Measurements from ENCODE around the gene RAB11FIP3.

Gene RAB11FIP3

DNA sequence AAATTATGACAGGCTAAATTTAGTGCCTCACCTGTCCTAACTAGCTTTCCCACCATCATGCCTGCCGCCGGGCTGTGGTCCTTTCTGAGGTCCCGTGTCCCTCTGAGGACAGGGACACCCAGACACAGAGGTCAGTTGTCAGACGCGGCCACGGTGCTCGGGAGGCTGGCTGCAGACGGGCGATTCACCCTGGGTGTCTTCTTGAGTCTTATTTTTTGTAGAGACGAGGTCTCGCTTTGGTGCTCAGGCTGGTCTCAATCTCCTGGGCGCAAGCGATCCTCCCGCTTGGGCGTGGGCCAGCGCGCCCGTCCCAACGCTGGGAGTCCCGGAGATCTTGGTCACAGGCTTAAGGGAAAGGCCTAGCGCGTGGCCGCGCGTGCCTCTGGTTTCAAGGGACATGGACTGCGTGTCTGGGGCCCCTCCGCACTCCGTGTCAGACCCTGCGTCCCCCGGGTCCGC, 797 bp upstream of the RAB11FIP3 start:
- Histone ChIP-seq H3K36me3 (ENCODE audit: control insufficient read depth in 1 of 2, insufficient read depth in 2 of 2, low read length in 2 of 2) (no peaks in the 10 kb centered on the region), H3K9ac (ENCODE audit: low read depth in 1 of 2, low read length in 2 of 2) (peak overlapping the region; percentile 51 to 72), H3K4me1 (ENCODE audit: control insufficient read depth in 1 of 2, insufficient read depth in 2 of 2, low read length in 2 of 2) (peaks cover 28 to 29% of the 10 kb centered on the region in 2 donors), H3K4me3 (ENCODE audit: low read depth in 1 of 2, low read length in 2 of 2) (peak overlapping the region; percentile 78 to 82), H3K27me3 (ENCODE audit: control insufficient read depth in 1 of 2, insufficient read depth in 2 of 2, low read length in 2 of 2) (peaks cover 0 to 13% of the 10 kb centered on the region in 2 donors), H3K9me3 (ENCODE audit: control insufficient read depth in 1 of 2, low read length in 2 of 2) (no peaks in the 10 kb centered on the region), H3K27ac (ENCODE audit: low read depth, low read length) (peak overlapping the region; percentile 51)

- no peaks in the 10 kb centered on the region for H3K9me3 ChIP-seq (ENCODE audit: control insufficient read depth in 1 of 2, low read length in 2 of 2)
- peak overlapping the region in 1 of 2 donors; percentile 82 for H3K4me3 ChIP-seq (ENCODE audit: low read depth in 1 of 2, low read length in 2 of 2)
- H3K36me3 ChIP-seq (ENCODE audit: control insufficient read depth in 1 of 2, insufficient read depth in 2 of 2, low read length in 2 of 2): no peaks in the 10 kb centered on the region
- H3K27ac ChIP-seq (ENCODE audit: low read depth, low read length): peak overlapping the region; percentile 81
- peaks cover 28 to 29% of the 10 kb centered on the region in 2 donors for H3K4me1 ChIP-seq (ENCODE audit: control insufficient read depth in 1 of 2, insufficient read depth in 2 of 2, low read length in 2 of 2)
- no peak overlapping the region for H3K9ac ChIP-seq (ENCODE audit: low read depth in 1 of 2, low read length in 2 of 2)
- H3K27me3 ChIP-seq (ENCODE audit: control insufficient read depth in 1 of 2, insufficient read depth in 2 of 2, low read length in 2 of 2): peaks cover 0 to 13% of the 10 kb centered on the region in 2 donors
These were observed 278 bp downstream of the RAB11FIP3 start for GRCh38 chr16:425740-426114.

DNA sequence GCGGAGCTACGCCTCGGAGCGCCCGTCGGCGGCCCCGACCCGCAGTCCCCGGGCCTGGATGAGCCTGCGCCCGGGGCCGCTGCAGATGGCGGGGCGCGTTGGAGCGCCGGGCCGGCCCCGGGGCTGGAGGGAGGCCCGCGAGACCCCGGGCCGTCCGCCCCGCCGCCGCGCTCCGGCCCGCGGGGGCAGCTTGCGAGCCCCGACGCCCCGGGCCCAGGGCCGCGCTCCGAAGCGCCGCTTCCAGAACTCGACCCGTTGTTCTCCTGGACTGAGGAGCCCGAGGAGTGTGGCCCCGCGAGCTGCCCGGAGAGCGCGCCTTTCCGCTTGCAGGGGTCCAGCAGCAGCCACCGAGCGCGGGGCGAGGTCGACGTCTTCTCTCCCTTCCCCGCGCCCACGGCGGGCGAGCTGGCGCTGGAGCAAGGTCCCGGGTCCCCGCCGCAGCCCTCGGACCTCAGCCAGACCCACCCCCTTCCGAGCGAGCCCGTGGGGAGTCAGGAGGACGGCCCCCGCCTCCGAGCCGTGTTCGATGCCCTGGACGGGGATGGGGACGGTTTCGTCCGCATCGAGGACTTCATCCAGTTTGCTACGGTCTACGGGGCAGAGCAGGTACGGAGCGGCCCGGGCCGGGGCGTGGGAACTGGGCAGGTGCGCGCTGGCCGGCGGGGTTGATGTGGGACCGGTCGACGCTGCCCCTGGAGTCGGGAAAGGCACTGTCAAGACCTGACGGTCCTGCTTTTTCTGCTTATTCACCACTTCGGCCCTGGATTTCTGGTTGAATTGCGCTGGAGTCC, 861 bp downstream of the RAB11FIP3 start:
- Histone ChIP-seq H3K9ac (ENCODE audit: low read depth in 1 of 2, low read length in 2 of 2) (peak overlapping the region; percentile 39 to 72), H3K4me1 (ENCODE audit: control insufficient read depth in 1 of 2, insufficient read depth in 2 of 2, low read length in 2 of 2) (peaks cover 28 to 29% of the 10 kb centered on the region in 2 donors)

DNA sequence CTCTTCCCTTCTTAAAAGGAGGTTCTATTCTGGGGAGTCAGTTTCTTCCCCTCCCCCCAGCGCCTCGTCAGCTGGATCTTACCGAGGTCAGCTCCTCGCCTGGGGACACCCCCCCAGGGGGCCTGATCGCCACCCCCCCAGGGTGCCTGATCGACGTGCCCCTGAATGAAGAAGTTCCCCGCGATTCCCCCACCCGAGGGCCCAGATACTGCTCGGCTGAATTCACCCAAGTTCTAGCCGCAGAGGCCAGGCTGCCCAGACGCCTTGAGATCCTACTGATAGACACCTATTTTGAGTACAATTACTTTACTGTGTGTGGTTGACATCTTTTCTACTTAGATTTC, 1.4 kb downstream of the RAB11FIP3 start:
- H3K27me3 ChIP-seq (ENCODE audit: control insufficient read depth in 1 of 2, insufficient read depth in 2 of 2, low read length in 2 of 2): peaks cover 0 to 13% of the 10 kb centered on the region in 2 donors
- H3K9me3 ChIP-seq (ENCODE audit: control insufficient read depth in 1 of 2, low read length in 2 of 2): no peaks in the 10 kb centered on the region
- H3K27ac ChIP-seq (ENCODE audit: low read depth, low read length): no peak overlapping the region
- H3K9ac ChIP-seq (ENCODE audit: low read depth in 1 of 2, low read length in 2 of 2): peak overlapping the region; percentile 39 to 72
- H3K4me1 ChIP-seq (ENCODE audit: control insufficient read depth in 1 of 2, insufficient read depth in 2 of 2, low read length in 2 of 2): peaks cover 28 to 29% of the 10 kb centered on the region in 2 donors
- peak overlapping the region; percentile 67 to 71 for H3K4me3 ChIP-seq (ENCODE audit: low read depth in 1 of 2, low read length in 2 of 2)
- no peaks in the 10 kb centered on the region for H3K36me3 ChIP-seq (ENCODE audit: control insufficient read depth in 1 of 2, insufficient read depth in 2 of 2, low read length in 2 of 2)

More for the DNA sequence above, 861 bp downstream of the RAB11FIP3 start:
- Histone ChIP-seq H3K4me3 (ENCODE audit: low read depth in 1 of 2, low read length in 2 of 2) (peak overlapping the region; percentile 67 to 71), H3K9me3 (ENCODE audit: control insufficient read depth in 1 of 2, low read length in 2 of 2) (no peaks in the 10 kb centered on the region), H3K27me3 (ENCODE audit: control insufficient read depth in 1 of 2, insufficient read depth in 2 of 2, low read length in 2 of 2) (peaks cover 0 to 13% of the 10 kb centered on the region in 2 donors), H3K36me3 (ENCODE audit: control insufficient read depth in 1 of 2, insufficient read depth in 2 of 2, low read length in 2 of 2) (no peaks in the 10 kb centered on the region), H3K27ac (ENCODE audit: low read depth, low read length) (peak overlapping the region; percentile 20)

- Histone ChIP-seq H3K27ac (ENCODE audit: low read depth, low read length) (no peak overlapping the region), H3K9ac (ENCODE audit: low read depth in 1 of 2, low read length in 2 of 2) (peak overlapping the region in 1 of 2 donors; percentile 39), H3K4me3 (ENCODE audit: low read depth in 1 of 2, low read length in 2 of 2) (peak overlapping the region; percentile 67 to 71), H3K27me3 (ENCODE audit: control insufficient read depth in 1 of 2, insufficient read depth in 2 of 2, low read length in 2 of 2) (peaks cover 0 to 13% of the 10 kb centered on the region in 2 donors), H3K4me1 (ENCODE audit: control insufficient read depth in 1 of 2, insufficient read depth in 2 of 2, low read length in 2 of 2) (peaks cover 28 to 29% of the 10 kb centered on the region in 2 donors), H3K9me3 (ENCODE audit: control insufficient read depth in 1 of 2, low read length in 2 of 2) (no peaks in the 10 kb centered on the region), H3K36me3 (ENCODE audit: control insufficient read depth in 1 of 2, insufficient read depth in 2 of 2, low read length in 2 of 2) (no peaks in the 10 kb centered on the region)
These were observed 1.8 kb downstream of the RAB11FIP3 start for GRCh38 chr16:427250-427649.

DNA sequence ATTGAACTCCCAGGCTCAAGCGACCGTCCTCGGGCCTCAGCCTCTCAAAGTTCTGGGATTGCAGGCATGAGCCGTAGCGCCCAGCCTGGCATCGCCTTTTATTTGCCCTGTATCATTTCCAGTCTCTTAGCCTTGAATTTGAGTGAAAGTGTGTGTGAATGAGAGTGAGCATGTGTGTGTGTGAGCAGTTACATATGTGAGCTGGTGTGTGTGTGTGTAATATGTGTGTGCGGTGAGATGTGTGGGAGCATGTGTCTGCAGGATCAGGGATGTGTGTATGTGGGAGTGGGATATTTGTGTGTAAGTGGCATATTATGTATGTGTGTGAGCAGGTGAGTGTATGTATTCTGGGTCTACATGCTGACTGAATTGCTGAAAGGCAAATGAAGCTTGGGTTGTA, 5.5 kb downstream of the RAB11FIP3 start:
- Histone ChIP-seq H3K27ac (ENCODE audit: low read depth, low read length) (no peak overlapping the region), H3K4me1 (ENCODE audit: control insufficient read depth in 1 of 2, insufficient read depth in 2 of 2, low read length in 2 of 2) (peaks cover 16 to 17% of the 10 kb centered on the region in 2 donors), H3K9ac (ENCODE audit: low read depth in 1 of 2, low read length in 2 of 2) (no peak overlapping the region), H3K36me3 (ENCODE audit: control insufficient read depth in 1 of 2, insufficient read depth in 2 of 2, low read length in 2 of 2) (no peaks in the 10 kb centered on the region), H3K4me3 (ENCODE audit: low read depth in 1 of 2, low read length in 2 of 2) (no peak overlapping the region), H3K27me3 (ENCODE audit: control insufficient read depth in 1 of 2, insufficient read depth in 2 of 2, low read length in 2 of 2) (peaks cover 0 to 4% of the 10 kb centered on the region in 2 donors), H3K9me3 (ENCODE audit: control insufficient read depth in 1 of 2, low read length in 2 of 2) (no peaks in the 10 kb centered on the region)

GRCh38 chr16:440627-441026, 15.2 kb downstream of the RAB11FIP3 start:
- Histone ChIP-seq H3K27ac (ENCODE audit: low read depth, low read length) (no peak overlapping the region), H3K9ac (ENCODE audit: low read depth in 1 of 2, low read length in 2 of 2) (no peak overlapping the region)

GRCh38 chr16:441447-441846, 16.0 kb downstream of the RAB11FIP3 start:
- no peaks in the 10 kb centered on the region for H3K36me3 ChIP-seq (ENCODE audit: control insufficient read depth in 1 of 2, insufficient read depth in 2 of 2, low read length in 2 of 2)
- H3K27ac ChIP-seq (ENCODE audit: low read depth, low read length): no peak overlapping the region
- H3K9ac ChIP-seq (ENCODE audit: low read depth in 1 of 2, low read length in 2 of 2): no peak overlapping the region
- no peaks in the 10 kb centered on the region for H3K27me3 ChIP-seq (ENCODE audit: control insufficient read depth in 1 of 2, insufficient read depth in 2 of 2, low read length in 2 of 2)
- no peaks in the 10 kb centered on the region for H3K9me3 ChIP-seq (ENCODE audit: control insufficient read depth in 1 of 2, low read length in 2 of 2)
- H3K4me1 ChIP-seq (ENCODE audit: control insufficient read depth in 1 of 2, insufficient read depth in 2 of 2, low read length in 2 of 2): no peaks in the 10 kb centered on the region
- H3K4me3 ChIP-seq (ENCODE audit: low read depth in 1 of 2, low read length in 2 of 2): no peak overlapping the region

More at GRCh38 chr16:440627-441026, 15.2 kb downstream of the RAB11FIP3 start:
- Histone ChIP-seq H3K4me3 (ENCODE audit: low read depth in 1 of 2, low read length in 2 of 2) (no peak overlapping the region), H3K4me1 (ENCODE audit: control insufficient read depth in 1 of 2, insufficient read depth in 2 of 2, low read length in 2 of 2) (no peaks in the 10 kb centered on the region), H3K36me3 (ENCODE audit: control insufficient read depth in 1 of 2, insufficient read depth in 2 of 2, low read length in 2 of 2) (no peaks in the 10 kb centered on the region), H3K9me3 (ENCODE audit: control insufficient read depth in 1 of 2, low read length in 2 of 2) (no peaks in the 10 kb centered on the region), H3K27me3 (ENCODE audit: control insufficient read depth in 1 of 2, insufficient read depth in 2 of 2, low read length in 2 of 2) (no peaks in the 10 kb centered on the region)

- Histone ChIP-seq H3K9ac (ENCODE audit: low read depth in 1 of 2, low read length in 2 of 2) (no peak overlapping the region), H3K4me1 (ENCODE audit: control insufficient read depth in 1 of 2, insufficient read depth in 2 of 2, low read length in 2 of 2) (no peaks in the 10 kb centered on the region), H3K27me3 (ENCODE audit: control insufficient read depth in 1 of 2, insufficient read depth in 2 of 2, low read length in 2 of 2) (no peaks in the 10 kb centered on the region), H3K9me3 (ENCODE audit: control insufficient read depth in 1 of 2, low read length in 2 of 2) (no peaks in the 10 kb centered on the region), H3K36me3 (ENCODE audit: control insufficient read depth in 1 of 2, insufficient read depth in 2 of 2, low read length in 2 of 2) (no peaks in the 10 kb centered on the region), H3K4me3 (ENCODE audit: low read depth in 1 of 2, low read length in 2 of 2) (no peak overlapping the region), H3K27ac (ENCODE audit: low read depth, low read length) (no peak overlapping the region)
These were observed 17.5 kb downstream of the RAB11FIP3 start for GRCh38 chr16:442976-443375.

DNA sequence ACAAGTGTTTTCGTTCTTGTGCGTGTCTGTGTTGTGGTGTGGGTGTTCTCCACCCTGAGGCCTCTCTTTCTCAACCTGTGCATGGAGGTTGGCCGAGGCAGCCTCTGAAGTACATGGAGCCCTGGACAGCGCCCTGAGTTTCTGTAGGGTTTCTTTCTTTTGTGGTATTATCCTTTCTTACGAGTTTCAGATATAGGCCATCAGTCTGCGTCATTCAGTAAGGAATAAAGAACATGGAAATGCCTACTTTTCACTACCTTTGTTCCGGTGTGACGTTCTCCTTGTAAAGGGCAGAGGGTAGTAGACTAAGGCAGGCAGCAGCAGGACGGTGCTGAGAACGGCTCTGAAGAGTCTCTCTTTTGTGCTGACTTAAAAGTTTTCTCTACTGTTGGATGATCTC, 18.6 kb downstream of the RAB11FIP3 start:
- no peak overlapping the region for H3K27ac ChIP-seq (ENCODE audit: low read depth, low read length)
- H3K9me3 ChIP-seq (ENCODE audit: control insufficient read depth in 1 of 2, low read length in 2 of 2): no peaks in the 10 kb centered on the region
- no peak overlapping the region for H3K9ac ChIP-seq (ENCODE audit: low read depth in 1 of 2, low read length in 2 of 2)
- H3K27me3 ChIP-seq (ENCODE audit: control insufficient read depth in 1 of 2, insufficient read depth in 2 of 2, low read length in 2 of 2): no peaks in the 10 kb centered on the region
- no peaks in the 10 kb centered on the region for H3K4me1 ChIP-seq (ENCODE audit: control insufficient read depth in 1 of 2, insufficient read depth in 2 of 2, low read length in 2 of 2)
- no peaks in the 10 kb centered on the region for H3K36me3 ChIP-seq (ENCODE audit: control insufficient read depth in 1 of 2, insufficient read depth in 2 of 2, low read length in 2 of 2)
- H3K4me3 ChIP-seq (ENCODE audit: low read depth in 1 of 2, low read length in 2 of 2): no peak overlapping the region
